RWPE1 (cell line): Measurements from ENCODE around the gene AK5.

Experiments used
- CTCF ChIA-PET: fragments of 350-600 bp; sonication (Branson Sonifier 250); formaldehyde crosslinking; extraction: SDS; loops from one replicate; lab custom pipeline; 2021; lab: Yijun Ruan, JAX
- POLR2A ChIA-PET: fragments of 400-600 bp; formaldehyde crosslinking; extraction: SDS; loops from one replicate; lab custom pipeline; 2020; ENCODE audit warnings: antibody characterized with exemption; ENCODE audit not compliant: low non-redundant PET; lab: Yijun Ruan, JAX
- DNase-seq: peaks from one replicate; pipeline ENCODE4 v3.0.0; 2012; ENCODE audit warnings: low spot score
- H3K27ac ChIP-seq: fragments of 450-650 bp; 2 replicates; pipeline ENCODE4 v1.5.1; 2017
- CTCF ChIP-seq: fragments of 450-650 bp; conservative IDR thresholded peaks from 2 replicates; pipeline ENCODE4 v1.5.1; 2017; ENCODE audit warnings: low read depth, mild to moderate bottlenecking

Gene AK5

GRCh38 chr1:77543822-77544448 is 262.1 kb downstream of the AK5 start:
- POLR2A ChIA-PET, result no interaction called here
- no peak for DNase-seq
- TF ChIP-seq CTCF, result no peak
- CTCF ChIA-PET, result interaction anchor here (0.6 kb wide), 1 partner anchor 10 kb away, joined by 3 read pairs; no protein-coding TSS in a partner anchor
- no peak overlapping the region for H3K27ac ChIP-seq

GRCh38 chr1:77544845-77545244 is 263.0 kb downstream of the AK5 start:
- no peak for TF ChIP-seq CTCF
- POLR2A ChIA-PET, result no interaction called here
- no peak for DNase-seq
- CTCF ChIA-PET, result interaction anchor here (1.0 kb wide), 1 partner anchor 12 kb away, joined by 3 read pairs; no protein-coding TSS in a partner anchor
- H3K27ac ChIP-seq, result no peak overlapping the region

GRCh38 chr1:77545970-77546369 is 264.2 kb downstream of the AK5 start:
- no peak overlapping the region for H3K27ac ChIP-seq
- ChIA-PET POLR2A (no interaction called here), CTCF (no interaction called here)
- TF ChIP-seq CTCF, result no peak
- no peak for DNase-seq

- POLR2A ChIA-PET, result no interaction called here
- H3K27ac ChIP-seq, result no peak overlapping the region
- no peak for DNase-seq
- CTCF ChIA-PET, result no interaction called here
- TF ChIP-seq CTCF, result no peak
These were observed 265.1 kb downstream of the AK5 start for GRCh38 chr1:77546890-77547289.

- no peak for TF ChIP-seq CTCF
- POLR2A ChIA-PET, result no interaction called here
- no peak for DNase-seq
- H3K27ac ChIP-seq, result no peak overlapping the region
- CTCF ChIA-PET, result interaction anchor here (0.6 kb wide), 1 partner anchor 180 kb away, joined by 3 read pairs; no protein-coding TSS in a partner anchor
These were observed 266.5 kb downstream of the AK5 start for GRCh38 chr1:77548285-77548684.

- ChIA-PET CTCF (interaction anchor here (0.6 kb wide), 1 partner anchor 400 kb away, joined by 5 read pairs; no protein-coding TSS in a partner anchor), POLR2A (no interaction called here)
- DNase-seq, result no peak
- no peak overlapping the region for H3K27ac ChIP-seq
- TF ChIP-seq CTCF, result no peak
These were observed 268.3 kb downstream of the AK5 start for GRCh38 chr1:77550135-77550534.
